ENCODE data around the gene VPS41.
"Not testable (repeated sequence)": the region's sequence is repeated elsewhere in the genome, so short reads cannot be mapped to it uniquely, and the experiment has no call there.

Gene VPS41

GRCh38 chr7:38908759-38909335 is at the start of gene VPS41:
Gene VPS41, minus strand, starts transcription at chr7:38909191. Its CDS starts 17 bp downstream, at chr7:38909174.
- peak; percentile 86 for DNase-seq

- DNase-seq, result no peak
Observed at GRCh38 chr7:38955892-38956291, 46.9 kb upstream of the VPS41 start.

DNA sequence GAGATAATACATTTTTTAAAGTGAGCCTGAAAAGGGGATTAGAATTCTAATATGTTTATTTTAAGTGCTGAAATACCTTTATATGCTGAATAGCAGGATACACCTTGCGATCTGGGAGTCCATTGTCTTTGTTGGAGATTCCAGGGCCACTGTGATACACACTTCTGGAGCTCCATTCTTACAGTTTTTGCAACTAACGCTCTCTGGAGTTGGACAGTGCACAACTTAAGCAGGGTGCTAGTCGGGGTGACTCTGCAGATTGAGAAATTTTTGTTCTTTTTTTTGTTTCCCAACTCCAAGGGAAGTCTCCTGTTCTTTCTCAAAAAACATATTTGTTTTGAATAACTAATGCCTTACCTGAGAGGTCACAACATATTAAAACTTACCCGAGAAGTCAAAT is 45.0 kb upstream of the VPS41 start:
- no peak for DNase-seq

GRCh38 chr7:38953227-38953626 is 44.2 kb upstream of the VPS41 start:
- DNase-seq, result no peak

- no peak for DNase-seq
Observed at GRCh38 chr7:38951213-38951612, 42.2 kb upstream of the VPS41 start.

GRCh38 chr7:38950309-38950708 is 41.3 kb upstream of the VPS41 start:
- DNase-seq, result no peak

DNA sequence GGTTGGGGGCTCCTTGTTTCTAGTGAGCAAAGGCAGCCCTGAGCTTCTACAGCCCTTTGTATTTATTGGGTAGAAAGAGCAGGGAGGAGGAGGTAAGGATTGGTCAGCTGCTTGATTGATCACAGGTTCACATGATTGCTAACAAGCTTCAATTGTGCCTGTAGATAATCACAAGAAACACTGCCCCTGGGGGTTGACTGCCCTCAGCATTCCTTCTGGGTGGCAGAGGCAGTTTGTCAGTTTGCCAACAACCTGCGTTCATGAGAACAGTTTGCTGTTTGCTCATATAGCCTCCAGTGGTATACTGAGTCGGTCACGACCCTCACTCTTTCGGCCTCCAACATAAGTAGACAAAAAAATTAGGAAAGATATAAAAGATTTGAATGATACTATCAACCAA is 38.5 kb upstream of the VPS41 start:
- not testable (repeated sequence) for DNase-seq

GRCh38 chr7:38942431-38943051 is 33.5 kb upstream of the VPS41 start:
- DNase-seq, result no peak

DNA sequence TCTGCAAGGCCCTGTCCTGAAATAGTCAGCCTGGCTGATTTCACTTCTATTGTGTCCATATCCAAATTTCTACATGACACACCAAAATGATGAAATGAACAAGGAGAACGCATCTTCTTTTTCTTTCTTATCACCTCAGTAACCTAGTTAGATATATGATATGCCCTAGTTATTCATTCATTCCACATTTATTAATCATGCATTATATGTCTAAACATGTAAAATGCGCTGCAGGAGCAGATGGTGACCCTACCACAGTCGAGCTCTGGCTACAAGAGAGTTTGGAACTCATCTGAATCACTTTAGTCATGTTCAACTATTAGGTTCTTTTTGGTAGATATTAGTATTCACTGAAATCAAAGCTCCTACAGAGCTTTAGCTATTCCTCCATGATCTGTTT is 31.8 kb upstream of the VPS41 start:
- no peak for DNase-seq

GRCh38 chr7:38938589-38938988 is 29.6 kb upstream of the VPS41 start:
- no peak for DNase-seq

DNA sequence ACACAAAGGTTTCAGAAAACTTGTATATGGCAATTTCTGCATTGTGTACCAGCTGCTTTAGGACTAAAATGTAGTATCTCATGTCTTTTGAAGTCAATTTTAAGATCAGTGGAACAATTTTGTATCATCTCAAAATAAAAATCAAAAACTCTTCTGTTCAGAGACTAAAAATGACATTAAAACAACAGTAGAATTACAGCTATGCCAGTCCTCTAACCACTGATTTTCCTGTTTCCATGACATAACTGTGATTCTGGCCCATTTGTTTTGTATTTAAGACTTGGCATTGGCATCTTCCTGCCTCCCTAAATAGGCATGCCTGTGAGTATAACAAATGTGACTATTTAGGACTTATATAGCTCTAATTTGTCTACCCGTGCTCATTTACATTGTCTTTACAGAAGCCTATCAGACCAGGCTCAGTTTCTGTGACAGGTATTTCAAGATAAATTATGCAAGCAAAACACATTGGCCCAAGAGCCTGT is 29.1 kb upstream of the VPS41 start:
- no peak for DNase-seq

- no peak for DNase-seq
Observed at GRCh38 chr7:38936641-38937040, 27.6 kb upstream of the VPS41 start.

DNA sequence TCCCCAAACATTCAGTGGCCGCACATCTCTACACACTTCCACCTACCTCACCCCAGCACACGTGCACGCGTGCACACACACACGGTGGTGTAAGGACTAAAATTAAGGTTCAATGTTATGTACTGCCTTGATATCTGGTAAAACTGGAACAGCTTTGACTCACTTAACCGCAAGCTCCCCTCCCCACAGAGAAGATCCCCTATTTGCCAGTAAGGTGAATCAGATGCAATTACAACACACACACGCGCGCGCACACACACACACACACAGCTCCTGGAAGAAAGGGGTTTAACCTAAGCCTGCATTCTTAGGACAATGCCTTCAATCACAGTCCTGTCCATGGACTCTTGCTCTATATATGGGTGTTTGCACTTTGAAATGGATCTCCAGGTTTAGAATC is 25.5 kb upstream of the VPS41 start:
- DNase-seq, result no peak

GRCh38 chr7:38934051-38934450 is 25.1 kb upstream of the VPS41 start:
- DNase-seq, result no peak

GRCh38 chr7:38932509-38933168 is 23.6 kb upstream of the VPS41 start:
- DNase-seq, result peak; percentile 30

- DNase-seq, result no peak
Observed at GRCh38 chr7:38929460-38930171, 20.6 kb upstream of the VPS41 start.

GRCh38 chr7:38928506-38928905 is 19.5 kb upstream of the VPS41 start:
- DNase-seq, result no peak

- no peak for DNase-seq
Observed at GRCh38 chr7:38927751-38928150, 18.8 kb upstream of the VPS41 start.

DNA sequence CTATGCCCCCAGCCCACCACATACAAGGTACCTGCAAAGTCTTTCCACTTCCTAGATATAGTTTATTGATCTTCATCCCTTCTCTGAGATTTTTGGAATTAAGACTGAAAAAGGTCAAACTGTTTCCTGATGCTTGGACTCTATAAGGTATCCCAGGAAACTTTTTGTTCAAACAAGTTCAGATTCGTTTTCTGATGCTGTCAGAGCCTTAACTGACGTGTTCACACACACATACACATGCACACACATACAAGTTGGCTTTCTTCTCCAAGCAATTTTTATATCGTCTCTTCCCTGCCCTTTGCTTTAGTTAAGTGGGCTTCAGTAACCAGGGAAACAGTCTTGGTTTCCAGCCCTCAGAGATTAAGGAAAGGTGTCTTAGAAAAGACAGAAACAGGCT is 11.7 kb upstream of the VPS41 start:
- no peak for DNase-seq

DNA sequence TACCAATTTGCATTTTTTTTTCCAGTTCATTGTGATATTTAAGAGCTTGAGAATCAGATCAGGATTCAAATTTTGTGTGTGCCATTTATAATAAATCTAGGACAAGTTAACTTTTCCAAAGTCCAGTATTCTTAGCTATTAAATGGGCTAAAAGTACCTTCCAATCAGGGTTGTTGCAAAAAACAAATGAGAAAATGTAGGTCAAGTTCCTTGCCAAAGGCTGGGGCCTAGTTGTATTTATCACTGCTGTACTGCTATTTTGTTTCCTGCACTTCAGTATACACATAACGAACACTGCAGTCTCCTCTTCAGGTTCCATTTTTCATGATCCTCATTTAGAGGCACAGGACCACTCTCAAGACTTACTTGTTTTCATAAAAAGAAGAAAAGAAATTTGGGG is 7.4 kb upstream of the VPS41 start:
- DNase-seq, result no peak

DNA sequence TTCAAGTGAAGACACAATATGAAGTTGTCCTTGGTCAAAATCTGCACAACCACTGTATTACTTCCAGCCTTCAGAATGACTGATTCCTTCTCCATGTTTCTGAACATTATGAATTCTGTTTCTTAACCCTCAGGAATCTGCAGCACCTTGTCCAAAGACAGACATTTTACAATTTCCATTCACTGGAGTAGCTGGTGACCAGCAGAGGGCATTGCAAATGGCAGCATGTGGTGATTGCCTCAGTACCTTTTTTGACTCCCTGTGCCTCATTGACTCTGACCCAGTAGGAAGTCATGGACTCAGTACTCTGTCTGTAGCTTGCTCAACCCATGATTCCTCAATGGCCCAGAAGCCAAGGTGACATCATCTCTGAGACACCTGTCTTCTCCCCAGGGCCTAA is 879 bp upstream of the VPS41 start:
- no peak for DNase-seq

GRCh38 chr7:38907766-38908165 is 1.2 kb downstream of the VPS41 start:
- no peak for DNase-seq

GRCh38 chr7:38907066-38907465 is 1.9 kb downstream of the VPS41 start:
- DNase-seq, result no peak

All from CD4-positive, alpha-beta T cell treated with Interleukin-12 subunit alpha and Interleukin-12 subunit beta, for 1 hour (primary cell).